BJ (cell line): ENCODE data around the gene PSMB8. TPM values are rescaled to one million over a fixed set of nuclear protein-coding genes. Genes with fewer than 3 reads are reported as not detected.
A peak's percentile ranks its signal among the peaks of the same experiment; 100 is the strongest.

Source experiments
- CTCF ChIA-PET: fragments of 350-600 bp; formaldehyde crosslinking; extraction: SDS; loops from one replicate; lab custom pipeline; 2021; ENCODE audit warnings: antibody characterized with exemption, inconsistent platforms; lab: Yijun Ruan, JAX
- POLR2A ChIA-PET: fragments of 300-600 bp; sonication (Branson Sonifier 250); formaldehyde crosslinking; extraction: SDS; loops from one replicate; lab custom pipeline; 2021; ENCODE audit warnings: antibody characterized with exemption; lab: Charles Lee
- DNase-seq: peaks from one replicate; pipeline ENCODE4 v3.0.0-alpha.2; 2011; ENCODE audit warnings: low read depth
- H3K27me3 ChIP-seq: 2 replicates; pipeline ENCODE4 v1.6.0; 2011; ENCODE audit warnings: low read length; ENCODE audit not compliant: control insufficient read depth, insufficient read depth
- H3K36me3 ChIP-seq: 2 replicates; pipeline ENCODE4 v1.5.1; 2011; ENCODE audit warnings: low read length; ENCODE audit not compliant: control insufficient read depth, insufficient read depth
- H3K4me3 ChIP-seq: 2 replicates; pipeline ENCODE4 v1.5.1; 2011; ENCODE audit warnings: low read depth, mild to moderate bottlenecking, control low read depth, low read length
- polyA plus RNA-seq: library from polyadenylated mRNA; depleted of rRNA; stranded (reverse); fragments of >200 nt; gene quantifications from 2 replicates; pipeline ENCODE4 v1.2.3, GENCODE V29; 2011
- TF ChIP-seq, protein P1 (sequence below): IDR thresholded peaks from 2 replicates; pipeline ENCODE4 v1.5.1; 2011; ENCODE audit warnings: low read depth, mild to moderate bottlenecking, control low read depth, inconsistent platforms, low read length, moderate library complexity; ENCODE audit not compliant: insufficient read depth

Gene PSMB8
- polyA plus RNA-seq, 1 experiment: 79.6 TPM

DNA sequence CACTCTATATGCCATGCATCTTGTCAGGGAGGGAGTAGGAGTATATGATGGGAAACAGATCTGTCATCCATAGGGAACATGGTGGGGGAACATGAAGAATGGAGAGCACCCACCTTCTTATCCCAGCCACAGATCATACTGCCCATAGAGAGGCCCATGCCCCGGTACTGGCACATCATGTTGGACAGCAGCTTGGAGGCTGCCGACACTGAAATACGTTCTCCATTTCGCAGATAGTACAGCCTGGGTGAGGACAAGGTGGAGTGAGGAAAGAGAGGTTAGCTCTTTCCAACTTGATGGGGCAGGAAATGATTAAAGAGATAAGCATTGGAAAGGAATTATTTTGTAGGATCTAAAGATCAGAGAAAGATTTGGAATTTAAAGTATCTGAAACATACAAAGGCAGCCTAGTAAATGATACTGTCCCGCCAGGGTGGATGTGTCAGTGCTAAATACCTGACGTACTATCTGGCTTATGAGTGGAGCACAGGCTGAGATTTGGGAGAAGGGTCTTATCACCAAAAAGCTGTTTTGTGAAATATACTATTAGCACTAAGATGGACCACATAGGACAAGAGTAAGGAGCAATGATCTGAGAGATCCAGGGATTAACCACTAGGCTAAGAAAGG, 1.7 kb downstream of the PSMB8 start:
- H3K36me3 ChIP-seq: peaks cover 10% of the 10 kb centered on the region
- H3K27me3 ChIP-seq: no peaks in the 10 kb centered on the region
- CTCF ChIA-PET: interaction anchor here (0.7 to 2.2 kb wide), 7 partner anchors 11 to 411 kb away, joined by 3 to 14 read pairs (median 3); partner anchors contain the start of gene TAP1
- DNase-seq: no peak
- TF ChIP-seq, protein P1, sequence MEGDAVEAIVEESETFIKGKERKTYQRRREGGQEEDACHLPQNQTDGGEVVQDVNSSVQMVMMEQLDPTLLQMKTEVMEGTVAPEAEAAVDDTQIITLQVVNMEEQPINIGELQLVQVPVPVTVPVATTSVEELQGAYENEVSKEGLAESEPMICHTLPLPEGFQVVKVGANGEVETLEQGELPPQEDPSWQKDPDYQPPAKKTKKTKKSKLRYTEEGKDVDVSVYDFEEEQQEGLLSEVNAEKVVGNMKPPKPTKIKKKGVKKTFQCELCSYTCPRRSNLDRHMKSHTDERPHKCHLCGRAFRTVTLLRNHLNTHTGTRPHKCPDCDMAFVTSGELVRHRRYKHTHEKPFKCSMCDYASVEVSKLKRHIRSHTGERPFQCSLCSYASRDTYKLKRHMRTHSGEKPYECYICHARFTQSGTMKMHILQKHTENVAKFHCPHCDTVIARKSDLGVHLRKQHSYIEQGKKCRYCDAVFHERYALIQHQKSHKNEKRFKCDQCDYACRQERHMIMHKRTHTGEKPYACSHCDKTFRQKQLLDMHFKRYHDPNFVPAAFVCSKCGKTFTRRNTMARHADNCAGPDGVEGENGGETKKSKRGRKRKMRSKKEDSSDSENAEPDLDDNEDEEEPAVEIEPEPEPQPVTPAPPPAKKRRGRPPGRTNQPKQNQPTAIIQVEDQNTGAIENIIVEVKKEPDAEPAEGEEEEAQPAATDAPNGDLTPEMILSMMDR: no peak
- POLR2A ChIA-PET: no interaction called here
- H3K4me3 ChIP-seq: no peak overlapping the region

DNA sequence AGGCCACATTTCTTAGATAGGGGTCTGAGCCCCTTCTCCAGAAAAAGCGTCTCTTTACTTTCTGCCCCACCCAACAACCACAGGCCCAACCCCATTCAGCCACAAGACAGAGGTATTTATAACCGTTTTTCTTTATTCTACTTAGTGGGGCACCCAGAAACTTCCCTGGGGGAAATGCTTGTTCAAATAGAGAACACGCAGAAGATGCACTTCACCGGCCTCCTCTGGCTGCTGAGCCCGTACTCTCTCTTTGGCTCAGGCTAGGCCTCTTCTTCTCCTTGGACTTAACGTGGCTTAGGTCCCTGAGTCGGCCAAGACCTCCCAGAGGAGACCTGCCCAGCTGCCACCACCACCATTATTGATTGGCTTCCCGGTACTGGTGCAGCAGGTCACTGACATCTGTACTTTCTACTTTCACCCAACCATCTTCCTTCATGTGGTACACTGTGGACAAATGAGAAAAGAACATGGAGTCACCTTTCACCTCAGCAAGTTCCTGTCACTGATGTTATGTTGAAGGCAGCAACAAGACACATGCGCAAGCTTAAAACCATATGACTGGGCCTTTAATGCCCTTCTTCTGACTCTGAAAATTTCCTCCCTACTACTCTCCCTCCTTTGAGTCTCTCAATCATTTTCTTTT, 3.1 kb downstream of the PSMB8 start:
- TF ChIP-seq, protein P1: no peak
- POLR2A ChIA-PET: no interaction called here
- Histone ChIP-seq H3K4me3 (no peak overlapping the region), H3K36me3 (peaks cover 7% of the 10 kb centered on the region), H3K27me3 (no peaks in the 10 kb centered on the region)
- CTCF ChIA-PET: interaction anchor here (2.2 to 4.5 kb wide), 3 partner anchors 15 to 29 kb away, joined by 14 to 110 read pairs (median 102); partner anchors contain the start of genes PSMB9 and TAP1
- DNase-seq: no peak

DNA sequence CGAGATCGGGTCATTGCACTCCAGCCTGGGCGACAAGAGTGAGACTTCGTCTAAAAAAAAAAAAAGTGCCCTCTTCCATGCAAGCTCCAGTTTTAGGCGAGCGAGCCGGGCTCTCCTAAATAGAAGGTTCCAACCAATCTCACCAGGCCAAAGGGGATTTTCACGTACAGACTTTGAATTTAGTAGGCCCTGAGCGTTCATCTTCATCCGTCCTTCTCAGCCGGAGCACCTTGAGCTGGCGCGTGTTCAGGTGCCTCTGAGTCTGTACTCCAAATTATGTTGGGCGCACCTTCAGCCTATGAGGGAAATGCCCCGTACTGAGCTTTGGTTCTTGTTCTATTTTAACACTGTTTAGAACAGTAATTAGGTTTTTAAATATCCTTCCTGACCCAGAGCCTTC, 4.5 kb downstream of the PSMB8 start:
- peaks cover 8% of the 10 kb centered on the region for H3K36me3 ChIP-seq
- no peaks in the 10 kb centered on the region for H3K27me3 ChIP-seq
- TF ChIP-seq, protein P1: no peak
- ChIA-PET CTCF (interaction anchor here (0.9 to 4.5 kb wide), 19 partner anchors 8 to 1173 kb away, joined by 3 to 110 read pairs (median 11); partner anchors contain the start of genes HLA-DMA, PSMB9 and TAP1), POLR2A (interaction anchor here (2.1 kb wide), 1 partner anchor 133 kb away, joined by 12 read pairs; no protein-coding TSS in a partner anchor)
- no peak for DNase-seq
- H3K4me3 ChIP-seq: no peak overlapping the region

DNA sequence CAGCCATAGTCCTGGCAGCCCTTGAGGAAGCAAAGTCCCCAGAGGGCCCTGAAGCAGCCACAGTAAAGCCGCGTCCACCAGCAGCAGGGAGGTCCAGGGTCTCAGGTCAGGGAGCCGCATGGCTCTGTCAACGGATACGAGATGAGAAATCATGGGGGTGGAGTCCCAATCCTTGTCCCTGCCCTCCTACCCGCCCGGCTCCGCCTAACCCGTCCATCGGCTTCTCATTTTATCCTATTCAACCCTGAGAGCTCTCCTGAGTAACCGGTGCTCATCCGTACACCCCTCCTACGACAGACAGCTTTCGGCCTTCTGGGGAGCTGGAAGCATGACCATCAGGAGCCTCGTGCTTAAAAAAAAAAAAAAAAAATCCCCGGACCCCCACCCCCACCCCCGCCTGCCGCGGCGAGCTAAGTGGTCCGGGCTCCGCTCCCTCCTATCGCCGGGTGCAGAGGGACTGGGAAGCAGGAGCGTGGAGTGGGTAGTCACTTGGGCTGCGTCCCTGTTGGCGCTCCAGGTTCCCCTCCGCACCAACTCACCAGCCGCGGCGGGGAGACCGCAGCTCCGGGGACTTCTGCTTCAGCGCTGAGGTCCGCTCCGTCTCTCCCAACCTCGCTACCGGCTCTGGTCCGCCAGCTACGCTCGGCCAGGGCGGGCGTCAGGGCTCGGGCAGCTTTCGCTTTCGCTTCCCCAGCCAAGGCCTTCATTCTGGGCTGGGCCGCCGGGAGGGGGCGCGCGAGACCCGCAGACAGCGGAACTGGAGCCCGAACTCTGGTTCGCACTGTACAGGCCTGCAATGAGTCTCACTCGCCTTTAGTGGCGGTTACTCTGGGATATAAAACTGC, 5.5 kb downstream of the PSMB8 start, which contains the start of gene TAP2:
Gene TAP2, minus strand, starts transcription at position 626 of the 845 bp plus-strand sequence. Its CDS starts 506 bp downstream, at position 120.
- TF ChIP-seq, protein P1: peak; percentile 96
- Histone ChIP-seq H3K4me3 (peak within 1 kb of the TSS; percentile 90), H3K36me3 (peaks cover 8% of the 10 kb centered on the region), H3K27me3 (no peaks in the 10 kb centered on the region)
- ChIA-PET CTCF (interaction anchor here (0.6 to 4.5 kb wide), 35 partner anchors 9 to 1172 kb away, joined by 3 to 110 read pairs (median 5); partner anchors contain the start of genes BRD2, HLA-DMA, PSMB9 and TAP1), POLR2A (interaction anchor here (1.2 to 2.1 kb wide), 2 partner anchors 30 to 134 kb away, joined by 4 to 12 read pairs; no protein-coding TSS in a partner anchor)
- DNase-seq: peak; percentile 46
